Activated T-cell treated with anti-CD3 and anti-CD28 coated beads for 4 hours (primary cell): ENCODE measurements around the gene ATP5ME.

Experiments
- DNase-seq: peaks from one replicate; pipeline ENCODE4 v3.0.0-alpha.2; 2020

Gene ATP5ME

DNA sequence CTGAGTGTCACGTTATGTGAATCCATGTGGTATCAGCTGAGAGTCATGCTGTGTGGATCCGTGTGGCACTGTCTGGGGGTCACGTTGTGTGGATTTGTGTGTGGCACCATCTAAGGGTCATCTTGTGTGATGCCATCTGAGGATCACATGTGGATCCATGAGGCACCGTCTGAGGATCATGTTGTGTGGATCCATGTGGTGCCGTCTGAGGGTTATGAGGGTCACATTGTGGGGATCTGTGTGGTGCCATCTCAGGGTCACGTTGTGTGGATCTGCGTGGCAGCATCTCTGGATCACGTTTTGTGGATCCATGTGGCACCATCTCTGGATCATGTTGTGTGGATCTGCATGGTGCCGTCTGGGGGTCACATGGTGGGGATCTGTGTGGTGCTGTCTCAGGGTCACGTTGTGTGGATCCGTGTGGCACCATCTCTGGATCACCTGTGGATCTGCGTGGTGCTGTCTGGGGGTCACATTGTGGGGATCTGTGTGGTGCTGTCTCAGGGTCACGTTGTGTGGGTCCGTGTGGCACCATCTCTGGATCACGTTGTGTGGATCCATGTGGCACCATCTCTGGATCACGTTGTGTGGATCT, 41.8 kb downstream of the ATP5ME start:
- DNase-seq = no peak

DNA sequence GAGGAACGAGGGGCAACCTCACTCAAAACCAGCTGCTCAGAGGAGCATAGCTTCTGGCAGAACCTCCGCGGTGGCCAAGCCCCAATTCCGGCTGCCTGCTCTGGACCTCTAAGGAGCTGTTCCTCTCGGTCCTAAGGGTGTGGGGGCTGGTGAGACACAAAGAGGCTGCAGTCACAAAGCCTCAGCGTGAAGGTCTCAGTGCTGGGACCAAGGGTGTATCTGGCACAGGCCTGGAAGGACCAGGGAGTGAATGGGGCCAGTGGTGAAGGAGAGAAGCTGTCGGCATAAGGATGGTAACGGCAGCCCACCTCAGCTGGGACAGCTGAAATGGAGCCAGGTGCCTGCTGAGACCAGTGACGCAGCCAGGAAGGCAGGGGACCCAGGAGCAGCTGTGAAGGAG, 43.4 kb downstream of the ATP5ME start:
- DNase-seq = no peak

DNA sequence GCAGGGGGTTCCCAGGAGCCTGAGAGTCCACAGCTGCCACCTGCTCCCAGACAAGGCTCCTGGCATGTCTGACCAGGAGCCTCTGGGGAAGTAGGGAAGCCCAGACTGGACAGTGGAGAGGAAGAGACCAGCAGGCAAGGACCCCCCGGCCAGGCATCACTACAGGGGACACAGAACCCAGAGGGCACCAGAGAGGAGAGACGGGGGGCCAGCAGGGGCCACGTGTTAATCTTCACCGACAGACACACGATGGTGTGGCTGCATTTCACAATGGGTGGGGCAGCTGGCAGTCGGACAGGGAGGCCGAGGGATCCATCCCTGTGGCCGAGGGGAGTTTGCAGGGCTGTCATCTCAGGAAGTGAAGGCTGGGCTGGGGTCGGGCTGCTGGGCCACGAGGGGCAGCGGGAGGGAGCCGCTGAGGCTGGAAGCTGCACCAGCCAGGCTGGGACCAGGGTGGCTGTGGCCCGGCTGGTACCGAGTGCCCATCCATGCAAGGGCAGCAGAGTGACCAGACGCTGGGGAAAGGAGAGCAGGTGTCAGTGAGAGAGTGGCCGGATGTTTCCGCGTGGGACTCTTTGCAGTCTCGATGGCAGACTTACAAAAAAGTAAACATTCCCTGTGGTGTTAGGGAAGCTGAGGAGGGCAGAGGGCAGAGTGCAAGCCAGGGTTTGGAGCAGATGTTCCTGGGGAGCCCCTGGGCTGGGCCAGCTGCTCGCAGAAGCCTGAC, 44.0 kb downstream of the ATP5ME start:
- no peak for DNase-seq

DNA sequence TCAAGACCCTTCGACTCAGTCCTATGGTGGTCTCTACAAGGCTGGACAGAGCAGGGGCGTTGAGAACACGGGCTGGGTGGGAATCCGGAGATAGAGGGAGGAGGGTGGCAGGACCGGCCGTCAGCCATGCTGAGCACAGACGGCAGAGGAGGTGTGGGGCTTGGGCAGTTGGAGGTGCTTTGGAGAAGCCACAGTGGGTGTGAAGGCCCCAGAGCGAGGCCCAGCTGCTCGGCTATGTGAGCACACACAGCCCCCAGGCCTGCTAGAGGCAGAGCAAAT, 44.5 kb downstream of the ATP5ME start:
- no peak for DNase-seq

DNA sequence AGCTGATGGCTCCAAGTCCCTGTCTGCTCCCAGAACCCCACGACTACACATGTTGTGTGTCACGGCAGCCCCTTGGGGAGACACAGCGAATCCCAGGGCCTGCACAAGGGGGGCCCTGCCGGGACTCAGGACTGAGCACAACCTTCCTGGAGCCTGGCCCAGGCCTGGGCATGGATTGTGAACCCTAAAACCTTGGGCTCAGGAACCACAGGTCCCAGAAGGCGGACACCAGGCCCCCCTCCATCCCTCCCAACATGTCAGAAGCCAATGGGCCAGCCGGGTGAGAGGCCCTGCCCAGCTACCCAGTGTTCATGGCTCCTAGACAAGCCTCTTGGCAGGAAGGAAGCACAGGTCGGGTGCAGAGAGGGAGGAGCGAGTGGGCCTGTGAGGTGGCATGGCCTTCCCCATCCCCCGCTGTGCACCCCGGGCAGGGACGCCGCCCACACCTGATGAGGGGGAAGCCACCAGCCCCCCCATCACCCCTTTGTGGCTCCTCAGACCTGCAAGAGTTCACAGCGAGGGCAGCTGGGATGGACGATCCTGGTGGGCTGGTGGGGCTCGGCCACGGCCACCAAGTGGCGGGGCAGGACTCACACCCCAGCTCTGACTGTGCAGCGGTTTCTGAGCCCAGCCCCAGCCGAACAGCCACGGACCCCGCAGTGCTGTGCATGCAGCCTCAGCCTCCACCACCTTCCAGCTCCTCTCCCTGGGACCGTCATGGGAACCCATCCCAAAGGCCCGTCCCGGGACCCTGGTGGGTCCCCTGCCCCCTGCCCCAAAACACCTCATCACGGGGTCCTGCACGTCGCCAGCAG, 45.0 kb downstream of the ATP5ME start:
- no peak for DNase-seq

DNA sequence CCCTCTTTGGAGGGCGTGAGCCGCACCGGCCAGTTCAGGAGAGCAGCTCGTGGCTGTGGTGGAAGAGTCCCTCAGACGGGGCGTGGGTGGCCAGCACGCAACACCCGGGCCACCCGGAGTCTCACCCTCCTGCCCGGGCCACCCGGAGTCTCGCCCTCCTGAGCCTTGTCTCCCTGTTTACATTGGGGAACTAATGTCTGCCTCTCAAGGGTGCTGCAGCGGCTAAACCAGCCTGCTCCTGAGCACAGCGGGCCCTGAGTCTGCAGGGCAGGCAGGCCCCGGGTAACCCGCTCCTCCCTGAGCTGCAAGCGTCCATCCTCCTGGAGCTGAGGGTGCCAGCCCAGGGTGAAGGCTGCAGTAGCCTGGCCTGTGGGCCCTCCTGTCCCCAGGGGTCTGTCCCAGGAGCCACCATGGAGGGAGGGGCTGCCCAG, 45.8 kb downstream of the ATP5ME start:
- DNase-seq = no peak

DNA sequence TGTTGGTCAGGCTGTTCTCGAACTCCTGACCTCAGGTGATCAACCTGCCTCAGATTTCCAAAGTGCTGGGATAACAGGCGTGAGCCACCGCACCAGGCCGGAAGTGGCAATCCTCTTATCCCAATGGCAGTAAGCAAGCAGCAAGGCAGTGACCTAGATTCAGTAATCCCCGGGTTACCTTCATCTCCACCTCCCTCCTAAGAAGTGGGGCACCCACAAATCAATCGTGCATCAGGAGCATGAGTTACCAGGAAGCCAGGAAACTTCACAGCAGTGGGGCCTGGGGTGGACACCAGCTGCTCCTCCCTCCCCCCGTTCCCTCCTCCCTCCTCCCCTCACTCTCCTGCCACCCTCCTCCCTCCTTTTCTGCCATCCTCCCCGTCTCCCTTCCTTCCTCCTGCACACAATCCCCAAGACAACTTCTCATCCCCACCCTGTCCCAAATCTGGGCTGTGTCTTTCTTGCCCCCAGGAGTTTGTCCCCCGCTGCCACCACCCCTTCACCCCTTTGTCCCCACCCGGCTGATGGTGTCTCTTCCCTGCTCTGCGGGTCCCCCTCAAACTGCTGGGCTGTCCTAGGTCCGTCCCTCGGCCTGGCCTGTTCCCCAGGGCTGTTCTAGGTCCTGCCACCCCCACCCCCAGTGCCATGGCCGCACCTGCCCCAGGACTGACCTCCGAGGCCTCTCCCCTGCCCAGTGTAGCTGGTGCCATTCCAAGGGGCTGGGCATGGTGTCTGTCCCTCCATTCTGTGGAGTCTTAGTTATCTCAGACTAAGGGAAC, 46.5 kb downstream of the ATP5ME start:
- no peak for DNase-seq

DNA sequence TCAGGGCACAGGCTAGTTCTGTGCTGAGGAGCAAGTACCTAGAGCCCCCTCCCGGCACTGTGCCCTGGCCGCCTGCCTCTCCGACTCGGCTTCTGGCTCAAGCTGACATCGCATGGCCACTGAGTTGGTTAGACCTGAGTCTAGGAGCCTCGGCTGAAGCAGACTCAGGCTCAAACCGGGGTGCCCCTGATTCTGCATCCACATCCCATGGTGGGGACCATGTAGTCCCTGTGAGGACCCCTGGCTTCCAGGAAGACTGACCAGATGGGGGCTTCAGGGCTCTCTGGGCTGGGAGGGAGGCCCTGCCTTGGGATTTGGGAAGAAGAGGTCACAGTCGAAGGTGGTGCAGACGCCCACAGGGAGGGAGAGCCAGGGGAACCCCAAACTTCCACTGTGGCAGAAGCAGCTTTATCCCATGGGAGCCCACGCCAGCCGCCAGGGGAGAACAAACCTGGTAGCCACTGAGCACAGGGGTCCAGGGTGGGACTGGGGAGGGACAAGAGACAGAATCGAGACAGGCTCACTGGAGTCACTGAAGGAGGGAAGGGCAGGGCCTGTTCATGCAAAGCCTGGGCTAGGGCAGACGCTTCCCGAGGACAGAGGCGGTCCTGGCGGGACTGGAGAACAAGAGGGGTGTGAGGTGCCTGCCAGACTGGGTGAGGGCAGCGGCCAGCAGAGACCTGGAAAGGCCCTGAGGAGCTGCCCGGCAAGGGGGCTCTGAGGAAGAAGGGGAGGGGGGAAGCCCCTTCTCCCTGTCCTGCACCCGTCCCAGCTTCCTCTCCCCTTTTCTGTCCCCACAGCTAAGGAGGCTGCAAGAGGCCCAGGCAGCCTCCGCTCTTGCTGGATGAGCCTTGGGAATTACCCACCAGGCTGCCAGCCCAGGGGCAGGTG, 47.6 kb downstream of the ATP5ME start:
- DNase-seq = no peak

DNA sequence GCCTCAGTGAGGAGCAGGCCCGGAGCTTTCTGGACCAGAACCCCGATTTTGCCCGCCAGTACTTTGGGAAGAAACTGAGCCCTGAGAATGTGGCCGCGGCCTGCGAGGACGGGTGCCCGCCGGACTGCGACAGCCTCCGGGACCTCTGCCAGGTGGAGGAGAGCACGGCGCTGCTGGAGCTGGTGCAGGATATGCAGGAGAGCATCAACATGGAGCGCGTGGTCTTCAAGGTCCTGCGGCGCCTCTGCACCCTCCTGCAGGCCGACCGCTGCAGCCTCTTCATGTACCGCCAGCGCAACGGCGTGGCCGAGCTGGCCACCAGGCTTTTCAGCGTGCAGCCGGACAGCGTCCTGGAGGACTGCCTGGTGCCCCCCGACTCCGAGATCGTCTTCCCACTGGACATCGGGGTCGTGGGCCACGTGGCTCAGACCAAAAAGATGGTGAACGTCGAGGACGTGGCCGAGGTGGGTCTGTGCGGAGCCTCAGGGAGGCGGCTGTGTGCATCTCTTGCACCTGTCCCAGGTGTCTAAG, 48.4 kb downstream of the ATP5ME start:
- no peak for DNase-seq

DNA sequence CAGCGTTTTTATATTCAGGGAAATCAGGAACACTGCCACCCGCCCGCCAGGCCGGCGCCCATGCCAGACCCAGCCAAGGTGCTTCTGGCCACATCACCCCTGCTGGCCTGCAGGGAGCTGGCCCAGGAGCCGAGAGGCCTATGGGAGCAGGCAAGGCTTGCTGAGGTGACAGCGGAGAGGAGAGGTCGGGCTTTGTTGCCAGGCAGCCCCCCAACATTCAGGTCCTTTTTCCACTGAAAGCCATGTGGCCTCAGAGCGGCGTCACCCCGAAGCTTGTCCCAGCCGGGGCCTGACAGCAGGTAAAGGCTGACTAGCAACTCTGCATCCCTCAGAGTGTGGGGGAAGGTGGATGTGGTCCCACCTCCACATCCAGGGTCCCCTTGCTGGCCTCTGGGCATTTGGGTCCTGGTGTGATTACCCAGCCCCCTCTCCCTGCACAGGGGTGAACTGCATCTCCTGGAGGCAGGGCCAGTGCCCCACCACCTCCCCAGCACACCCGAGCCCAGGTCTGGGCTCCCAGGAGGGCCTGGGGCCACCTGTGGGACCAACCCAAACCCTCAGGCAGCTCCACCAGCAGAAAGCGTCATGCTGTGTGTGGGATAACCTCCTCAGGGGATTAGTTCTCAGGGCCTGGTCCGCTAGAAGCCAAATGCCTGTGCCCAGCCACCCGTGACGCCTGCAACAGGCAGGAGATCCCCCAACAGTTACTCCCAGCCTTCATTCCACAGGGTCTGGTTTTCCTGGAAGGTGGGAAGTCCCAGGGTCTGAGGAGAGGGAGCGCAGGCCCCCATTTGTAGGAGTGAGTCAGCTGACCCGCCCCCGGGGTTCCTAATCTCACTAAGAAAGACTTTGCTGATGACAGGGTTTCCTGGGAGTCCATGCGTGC, 49.1 kb downstream of the ATP5ME start, which contains the start of gene PDE6B:
Gene PDE6B (plus strand): TSS at position 869 of the 886 bp plus-strand sequence. CDS start 54 bp downstream, outside the sequence.
- DNase-seq = no peak

DNA sequence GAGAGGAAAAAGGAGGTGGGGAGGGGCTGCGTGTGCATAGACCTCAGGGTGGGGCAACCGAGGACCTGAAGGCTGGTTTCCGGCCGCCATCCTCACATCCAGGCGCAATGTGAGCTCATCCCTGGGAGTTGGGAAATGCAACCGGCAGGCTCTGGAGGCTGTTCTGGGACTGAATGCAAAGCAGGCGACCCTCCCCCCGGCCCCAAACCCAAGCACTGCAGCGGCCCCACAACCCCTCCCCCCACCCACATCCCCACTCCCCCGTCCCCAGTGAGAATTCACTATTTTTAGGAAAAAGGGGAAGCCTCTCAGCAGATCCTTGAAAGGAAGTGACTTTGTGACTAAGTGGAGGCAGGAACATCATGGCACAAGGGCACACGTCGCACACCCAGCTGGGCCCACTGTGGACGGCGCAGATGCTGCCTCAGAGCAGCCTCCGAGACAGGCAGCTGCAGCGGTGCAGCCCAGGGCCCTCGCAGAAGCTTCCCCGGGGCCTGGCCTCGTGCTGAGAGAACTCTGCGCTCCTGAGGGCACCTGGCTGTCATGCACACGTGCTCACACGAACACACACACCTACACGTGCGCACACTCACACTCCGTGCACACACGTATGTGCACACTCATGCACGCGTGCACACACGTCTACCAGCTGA, 50.0 kb downstream of the ATP5ME start:
- DNase-seq = no peak

DNA sequence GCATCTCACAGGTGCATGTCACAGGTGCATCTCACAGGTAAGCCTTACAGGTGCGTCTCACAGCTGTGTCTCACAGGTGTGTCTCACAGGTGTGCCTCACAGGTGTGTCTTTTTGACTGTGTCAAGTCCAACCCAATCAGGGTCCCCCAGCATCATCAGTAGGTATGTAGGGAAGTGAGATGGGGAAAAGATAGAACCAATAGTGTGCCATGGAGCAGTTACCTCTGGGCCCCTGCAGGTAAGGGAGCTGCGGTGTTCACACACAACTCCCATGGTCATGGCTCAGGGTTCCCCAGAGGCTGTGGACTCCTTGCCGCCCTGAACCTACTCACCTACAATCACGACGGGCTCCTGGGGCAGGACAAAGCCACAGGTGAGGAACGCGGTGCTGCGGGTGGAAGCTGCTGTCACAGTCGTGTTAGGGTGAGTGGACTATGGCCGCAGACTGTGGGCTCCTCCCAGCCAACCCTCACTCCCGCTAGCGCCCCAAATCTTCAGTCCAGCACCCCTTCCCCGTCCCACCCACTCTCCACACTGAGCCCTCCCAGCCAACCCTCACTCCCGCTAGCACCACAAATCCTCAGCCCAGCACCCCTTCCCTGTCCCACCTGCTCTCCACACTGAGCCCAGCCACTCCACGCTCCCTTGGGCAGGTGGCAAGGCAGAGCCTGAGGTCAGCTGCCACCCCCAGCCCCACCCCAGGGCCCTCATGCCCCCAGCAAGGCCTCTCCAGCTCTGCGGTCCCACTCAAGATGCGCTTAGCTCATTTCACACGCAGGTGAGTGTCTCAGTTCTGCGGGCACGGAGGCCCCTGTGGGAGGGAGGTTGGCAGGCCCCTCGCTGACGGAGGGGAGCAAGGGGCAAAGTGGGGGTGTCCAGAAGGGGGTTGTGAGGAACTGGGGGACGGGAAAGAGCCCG, 50.8 kb downstream of the ATP5ME start:
- DNase-seq = no peak
